ENCODE measurements around the gene PRRT2.

DNA sequence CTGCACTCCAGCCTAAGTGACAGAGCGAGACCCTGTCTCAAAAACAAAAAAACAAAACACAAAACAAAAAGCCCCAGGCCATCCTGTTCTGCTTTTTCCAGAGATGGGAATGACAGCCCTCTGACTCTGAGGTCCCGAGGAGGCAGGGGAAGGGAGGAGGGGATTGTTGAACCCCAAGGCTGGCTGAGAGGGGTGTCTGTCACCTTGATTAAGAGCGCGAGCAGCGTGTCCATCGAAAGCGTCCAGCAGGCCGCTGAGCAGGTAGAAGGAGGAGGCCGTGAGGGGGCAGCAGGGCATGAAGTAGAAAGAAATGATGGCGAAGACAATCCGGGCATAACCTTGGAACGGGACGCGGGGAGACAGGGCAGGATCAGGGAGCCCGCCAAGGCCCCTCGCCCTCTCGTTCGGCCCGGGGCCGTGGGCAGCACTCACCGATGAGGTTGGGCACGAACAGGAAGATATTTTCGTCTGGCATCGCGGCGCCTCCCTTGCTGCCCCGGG is 50.4 kb downstream of the PRRT2 start:
- TF ChIP-seq EZH2 (IDR thresholded peaks at IDR 0.05; ENCODE audit: low read depth, unreplicated experiment) (no peak), POLR2AphosphoS5 (IDR thresholded peaks at IDR 0.05; ENCODE audit: low read depth) (no peak), EZH2phosphoT487 (IDR thresholded peaks at IDR 0.05; ENCODE audit: unreplicated experiment) (no peak), NANOG (IDR thresholded peaks at IDR 0.05; ENCODE audit: borderline replicate concordance) (no peak), JUNB (IDR thresholded peaks at IDR 0.05; ENCODE audit: unreplicated experiment) (no peak), CREB1 (CRISPR knock-in tag; IDR thresholded peaks at IDR 0.05; ENCODE audit: low read depth) (no peak)
- TF ChIP-seq, protein P1, sequence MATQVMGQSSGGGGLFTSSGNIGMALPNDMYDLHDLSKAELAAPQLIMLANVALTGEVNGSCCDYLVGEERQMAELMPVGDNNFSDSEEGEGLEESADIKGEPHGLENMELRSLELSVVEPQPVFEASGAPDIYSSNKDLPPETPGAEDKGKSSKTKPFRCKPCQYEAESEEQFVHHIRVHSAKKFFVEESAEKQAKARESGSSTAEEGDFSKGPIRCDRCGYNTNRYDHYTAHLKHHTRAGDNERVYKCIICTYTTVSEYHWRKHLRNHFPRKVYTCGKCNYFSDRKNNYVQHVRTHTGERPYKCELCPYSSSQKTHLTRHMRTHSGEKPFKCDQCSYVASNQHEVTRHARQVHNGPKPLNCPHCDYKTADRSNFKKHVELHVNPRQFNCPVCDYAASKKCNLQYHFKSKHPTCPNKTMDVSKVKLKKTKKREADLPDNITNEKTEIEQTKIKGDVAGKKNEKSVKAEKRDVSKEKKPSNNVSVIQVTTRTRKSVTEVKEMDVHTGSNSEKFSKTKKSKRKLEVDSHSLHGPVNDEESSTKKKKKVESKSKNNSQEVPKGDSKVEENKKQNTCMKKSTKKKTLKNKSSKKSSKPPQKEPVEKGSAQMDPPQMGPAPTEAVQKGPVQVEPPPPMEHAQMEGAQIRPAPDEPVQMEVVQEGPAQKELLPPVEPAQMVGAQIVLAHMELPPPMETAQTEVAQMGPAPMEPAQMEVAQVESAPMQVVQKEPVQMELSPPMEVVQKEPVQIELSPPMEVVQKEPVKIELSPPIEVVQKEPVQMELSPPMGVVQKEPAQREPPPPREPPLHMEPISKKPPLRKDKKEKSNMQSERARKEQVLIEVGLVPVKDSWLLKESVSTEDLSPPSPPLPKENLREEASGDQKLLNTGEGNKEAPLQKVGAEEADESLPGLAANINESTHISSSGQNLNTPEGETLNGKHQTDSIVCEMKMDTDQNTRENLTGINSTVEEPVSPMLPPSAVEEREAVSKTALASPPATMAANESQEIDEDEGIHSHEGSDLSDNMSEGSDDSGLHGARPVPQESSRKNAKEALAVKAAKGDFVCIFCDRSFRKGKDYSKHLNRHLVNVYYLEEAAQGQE (IDR thresholded peaks at IDR 0.05; ENCODE audit: unreplicated experiment) = no peak
- TF ChIP-seq, protein P2, sequence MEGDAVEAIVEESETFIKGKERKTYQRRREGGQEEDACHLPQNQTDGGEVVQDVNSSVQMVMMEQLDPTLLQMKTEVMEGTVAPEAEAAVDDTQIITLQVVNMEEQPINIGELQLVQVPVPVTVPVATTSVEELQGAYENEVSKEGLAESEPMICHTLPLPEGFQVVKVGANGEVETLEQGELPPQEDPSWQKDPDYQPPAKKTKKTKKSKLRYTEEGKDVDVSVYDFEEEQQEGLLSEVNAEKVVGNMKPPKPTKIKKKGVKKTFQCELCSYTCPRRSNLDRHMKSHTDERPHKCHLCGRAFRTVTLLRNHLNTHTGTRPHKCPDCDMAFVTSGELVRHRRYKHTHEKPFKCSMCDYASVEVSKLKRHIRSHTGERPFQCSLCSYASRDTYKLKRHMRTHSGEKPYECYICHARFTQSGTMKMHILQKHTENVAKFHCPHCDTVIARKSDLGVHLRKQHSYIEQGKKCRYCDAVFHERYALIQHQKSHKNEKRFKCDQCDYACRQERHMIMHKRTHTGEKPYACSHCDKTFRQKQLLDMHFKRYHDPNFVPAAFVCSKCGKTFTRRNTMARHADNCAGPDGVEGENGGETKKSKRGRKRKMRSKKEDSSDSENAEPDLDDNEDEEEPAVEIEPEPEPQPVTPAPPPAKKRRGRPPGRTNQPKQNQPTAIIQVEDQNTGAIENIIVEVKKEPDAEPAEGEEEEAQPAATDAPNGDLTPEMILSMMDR (conservative IDR thresholded peaks at IDR 0.05; ENCODE audit: low read depth in 2 of 2) = peak in 1 of 2 experiments; percentile 30; a peak in 1 of 4 replicates
- TF ChIP-seq, protein P3, sequence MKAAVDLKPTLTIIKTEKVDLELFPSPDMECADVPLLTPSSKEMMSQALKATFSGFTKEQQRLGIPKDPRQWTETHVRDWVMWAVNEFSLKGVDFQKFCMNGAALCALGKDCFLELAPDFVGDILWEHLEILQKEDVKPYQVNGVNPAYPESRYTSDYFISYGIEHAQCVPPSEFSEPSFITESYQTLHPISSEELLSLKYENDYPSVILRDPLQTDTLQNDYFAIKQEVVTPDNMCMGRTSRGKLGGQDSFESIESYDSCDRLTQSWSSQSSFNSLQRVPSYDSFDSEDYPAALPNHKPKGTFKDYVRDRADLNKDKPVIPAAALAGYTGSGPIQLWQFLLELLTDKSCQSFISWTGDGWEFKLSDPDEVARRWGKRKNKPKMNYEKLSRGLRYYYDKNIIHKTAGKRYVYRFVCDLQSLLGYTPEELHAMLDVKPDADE (IDR thresholded peaks at IDR 0.05) = no peak
- TF ChIP-seq, protein P4, sequence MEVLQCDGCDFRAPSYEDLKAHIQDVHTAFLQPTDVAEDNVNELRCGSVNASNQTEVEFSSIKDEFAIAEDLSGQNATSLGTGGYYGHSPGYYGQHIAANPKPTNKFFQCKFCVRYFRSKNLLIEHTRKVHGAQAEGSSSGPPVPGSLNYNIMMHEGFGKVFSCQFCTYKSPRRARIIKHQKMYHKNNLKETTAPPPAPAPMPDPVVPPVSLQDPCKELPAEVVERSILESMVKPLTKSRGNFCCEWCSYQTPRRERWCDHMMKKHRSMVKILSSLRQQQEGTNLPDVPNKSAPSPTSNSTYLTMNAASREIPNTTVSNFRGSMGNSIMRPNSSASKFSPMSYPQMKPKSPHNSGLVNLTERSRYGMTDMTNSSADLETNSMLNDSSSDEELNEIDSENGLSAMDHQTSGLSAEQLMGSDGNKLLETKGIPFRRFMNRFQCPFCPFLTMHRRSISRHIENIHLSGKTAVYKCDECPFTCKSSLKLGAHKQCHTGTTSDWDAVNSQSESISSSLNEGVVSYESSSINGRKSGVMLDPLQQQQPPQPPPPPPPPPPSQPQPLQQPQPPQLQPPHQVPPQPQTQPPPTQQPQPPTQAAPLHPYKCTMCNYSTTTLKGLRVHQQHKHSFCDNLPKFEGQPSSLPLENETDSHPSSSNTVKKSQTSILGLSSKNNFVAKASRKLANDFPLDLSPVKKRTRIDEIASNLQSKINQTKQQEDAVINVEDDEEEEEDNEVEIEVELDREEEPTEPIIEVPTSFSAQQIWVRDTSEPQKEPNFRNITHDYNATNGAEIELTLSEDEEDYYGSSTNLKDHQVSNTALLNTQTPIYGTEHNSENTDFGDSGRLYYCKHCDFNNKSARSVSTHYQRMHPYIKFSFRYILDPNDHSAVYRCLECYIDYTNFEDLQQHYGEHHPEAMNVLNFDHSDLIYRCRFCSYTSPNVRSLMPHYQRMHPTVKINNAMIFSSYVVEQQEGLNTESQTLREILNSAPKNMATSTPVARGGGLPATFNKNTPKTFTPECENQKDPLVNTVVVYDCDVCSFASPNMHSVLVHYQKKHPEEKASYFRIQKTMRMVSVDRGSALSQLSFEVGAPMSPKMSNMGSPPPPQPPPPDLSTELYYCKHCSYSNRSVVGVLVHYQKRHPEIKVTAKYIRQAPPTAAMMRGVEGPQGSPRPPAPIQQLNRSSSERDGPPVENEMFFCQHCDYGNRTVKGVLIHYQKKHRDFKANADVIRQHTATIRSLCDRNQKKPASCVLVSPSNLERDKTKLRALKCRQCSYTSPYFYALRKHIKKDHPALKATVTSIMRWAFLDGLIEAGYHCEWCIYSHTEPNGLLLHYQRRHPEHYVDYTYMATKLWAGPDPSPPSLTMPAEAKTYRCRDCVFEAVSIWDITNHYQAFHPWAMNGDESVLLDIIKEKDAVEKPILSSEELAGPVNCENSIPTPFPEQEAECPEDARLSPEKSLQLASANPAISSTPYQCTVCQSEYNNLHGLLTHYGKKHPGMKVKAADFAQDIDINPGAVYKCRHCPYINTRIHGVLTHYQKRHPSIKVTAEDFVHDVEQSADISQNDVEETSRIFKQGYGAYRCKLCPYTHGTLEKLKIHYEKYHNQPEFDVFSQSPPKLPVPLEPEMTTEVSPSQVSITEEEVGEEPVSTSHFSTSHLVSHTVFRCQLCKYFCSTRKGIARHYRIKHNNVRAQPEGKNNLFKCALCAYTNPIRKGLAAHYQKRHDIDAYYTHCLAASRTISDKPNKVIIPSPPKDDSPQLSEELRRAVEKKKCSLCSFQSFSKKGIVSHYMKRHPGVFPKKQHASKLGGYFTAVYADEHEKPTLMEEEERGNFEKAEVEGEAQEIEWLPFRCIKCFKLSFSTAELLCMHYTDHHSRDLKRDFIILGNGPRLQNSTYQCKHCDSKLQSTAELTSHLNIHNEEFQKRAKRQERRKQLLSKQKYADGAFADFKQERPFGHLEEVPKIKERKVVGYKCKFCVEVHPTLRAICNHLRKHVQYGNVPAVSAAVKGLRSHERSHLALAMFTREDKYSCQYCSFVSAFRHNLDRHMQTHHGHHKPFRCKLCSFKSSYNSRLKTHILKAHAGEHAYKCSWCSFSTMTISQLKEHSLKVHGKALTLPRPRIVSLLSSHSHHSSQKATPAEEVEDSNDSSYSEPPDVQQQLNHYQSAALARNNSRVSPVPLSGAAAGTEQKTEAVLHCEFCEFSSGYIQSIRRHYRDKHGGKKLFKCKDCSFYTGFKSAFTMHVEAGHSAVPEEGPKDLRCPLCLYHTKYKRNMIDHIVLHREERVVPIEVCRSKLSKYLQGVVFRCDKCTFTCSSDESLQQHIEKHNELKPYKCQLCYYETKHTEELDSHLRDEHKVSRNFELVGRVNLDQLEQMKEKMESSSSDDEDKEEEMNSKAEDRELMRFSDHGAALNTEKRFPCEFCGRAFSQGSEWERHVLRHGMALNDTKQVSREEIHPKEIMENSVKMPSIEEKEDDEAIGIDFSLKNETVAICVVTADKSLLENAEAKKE (CRISPR knock-in tag; IDR thresholded peaks at IDR 0.05) = no peak

Data from GM23338 (cell line).